ENCODE data around the gene RIMBP2. TPM values are rescaled to one million over a fixed set of nuclear protein-coding genes. Genes with fewer than 3 reads are reported as not detected.

Gene RIMBP2
- total and polyA plus RNA-seq, 9 donors = 1.1 to 16.2 (median 3.5) TPM

- H3K4me1 ChIP-seq (ENCODE audit: insufficient read depth) = no peaks in the 10 kb centered on the region
- no peak for DNase-seq
- H3K9me3 ChIP-seq = no peaks in the 10 kb centered on the region
- no peaks in the 10 kb centered on the region for H3K36me3 ChIP-seq
- intact Hi-C loops (cut with DNase I) = no loop called here
- no peaks in the 10 kb centered on the region for H3K27me3 ChIP-seq
- 82 to 89% (median 86%) methylated on average over 4 of the region's 4 CpGs for WGBS, 3 donors
- no peak overlapping the region for H3K27ac ChIP-seq
- no peak overlapping the region for H3K4me3 ChIP-seq
- TF ChIP-seq CTCF (IDR thresholded peaks at IDR 0.05) (no peak), POLR2A (IDR thresholded peaks at IDR 0.05) (no peak), EP300 (IDR thresholded peaks at IDR 0.05) (no peak)
Measured at GRCh38 chr12:130374083-130374482, 342.0 kb downstream of the RIMBP2 start.

GRCh38 chr12:130372936-130373335 lies 343.2 kb downstream of the RIMBP2 start:
- 12 to 24% (median 17%) methylated on average over 4 of the region's 4 CpGs for WGBS, 3 donors
- H3K36me3 ChIP-seq = no peaks in the 10 kb centered on the region
- H3K9me3 ChIP-seq = no peaks in the 10 kb centered on the region
- H3K4me3 ChIP-seq = no peak overlapping the region
- TF ChIP-seq POLR2A (IDR thresholded peaks at IDR 0.05) (no peak), EP300 (IDR thresholded peaks at IDR 0.05) (no peak), CTCF (IDR thresholded peaks at IDR 0.05) (no peak)
- no peak overlapping the region for H3K27ac ChIP-seq
- no peak for DNase-seq
- intact Hi-C loops (cut with DNase I) = no loop called here
- no peaks in the 10 kb centered on the region for H3K4me1 ChIP-seq (ENCODE audit: insufficient read depth)
- no peaks in the 10 kb centered on the region for H3K27me3 ChIP-seq

- H3K27ac ChIP-seq = no peak overlapping the region
- no peak for DNase-seq
- H3K9me3 ChIP-seq = no peaks in the 10 kb centered on the region
- no peaks in the 10 kb centered on the region for H3K36me3 ChIP-seq
- intact Hi-C loops (cut with DNase I) = no loop called here
- H3K27me3 ChIP-seq = no peaks in the 10 kb centered on the region
- H3K4me3 ChIP-seq = no peak overlapping the region
- H3K4me1 ChIP-seq (ENCODE audit: insufficient read depth) = no peaks in the 10 kb centered on the region
- 5 to 8% (median 8%) methylated on average over 5 of the region's 5 CpGs for WGBS, 3 donors
- TF ChIP-seq CTCF (IDR thresholded peaks at IDR 0.05) (no peak), EP300 (IDR thresholded peaks at IDR 0.05) (no peak), POLR2A (IDR thresholded peaks at IDR 0.05) (no peak)
Measured at GRCh38 chr12:130371296-130371695, 344.8 kb downstream of the RIMBP2 start.

GRCh38 chr12:130369816-130370215 lies 346.3 kb downstream of the RIMBP2 start:
- H3K4me3 ChIP-seq = no peak overlapping the region
- H3K4me1 ChIP-seq (ENCODE audit: insufficient read depth) = no peaks in the 10 kb centered on the region
- H3K9me3 ChIP-seq = no peaks in the 10 kb centered on the region
- no peak for DNase-seq
- 69 to 85% (median 84%) methylated on average over 4 of the region's 4 CpGs for WGBS, 3 donors
- H3K27ac ChIP-seq = no peak overlapping the region
- no peak for TF ChIP-seq EP300 (IDR thresholded peaks at IDR 0.05)
- no peak for TF ChIP-seq POLR2A (IDR thresholded peaks at IDR 0.05)
- no peak for TF ChIP-seq CTCF (IDR thresholded peaks at IDR 0.05)
- intact Hi-C loops (cut with DNase I) = no loop called here
- no peaks in the 10 kb centered on the region for H3K36me3 ChIP-seq
- H3K27me3 ChIP-seq = no peaks in the 10 kb centered on the region

- no peak for DNase-seq
- Histone ChIP-seq H3K9me3 (no peaks in the 10 kb centered on the region), H3K27ac (no peak overlapping the region), H3K36me3 (no peaks in the 10 kb centered on the region), H3K27me3 (no peaks in the 10 kb centered on the region), H3K4me3 (no peak overlapping the region), H3K4me1 (ENCODE audit: insufficient read depth) (no peaks in the 10 kb centered on the region)
- TF ChIP-seq CTCF (IDR thresholded peaks at IDR 0.05) = no peak
- TF ChIP-seq EP300 (IDR thresholded peaks at IDR 0.05) = no peak
- TF ChIP-seq POLR2A (IDR thresholded peaks at IDR 0.05) = no peak
- 93 to 95% (median 94%) methylated on average over 13 of the region's 13 CpGs for WGBS, 3 donors
- intact Hi-C loops (cut with DNase I) = no loop called here
Measured at GRCh38 chr12:130367523-130367922, 348.6 kb downstream of the RIMBP2 start.
